GM19099 (cell line): ENCODE measurements around the gene AKT2.

Experiments
- POLR2A ChIP-seq: IDR thresholded peaks from 3 replicates; pipeline ENCODE4 v1.6.1; 2011; ENCODE audit warnings: low read depth; ENCODE audit not compliant: insufficient read length; ENCODE audit errors: extremely low read depth

The AKT2 gene

DNA sequence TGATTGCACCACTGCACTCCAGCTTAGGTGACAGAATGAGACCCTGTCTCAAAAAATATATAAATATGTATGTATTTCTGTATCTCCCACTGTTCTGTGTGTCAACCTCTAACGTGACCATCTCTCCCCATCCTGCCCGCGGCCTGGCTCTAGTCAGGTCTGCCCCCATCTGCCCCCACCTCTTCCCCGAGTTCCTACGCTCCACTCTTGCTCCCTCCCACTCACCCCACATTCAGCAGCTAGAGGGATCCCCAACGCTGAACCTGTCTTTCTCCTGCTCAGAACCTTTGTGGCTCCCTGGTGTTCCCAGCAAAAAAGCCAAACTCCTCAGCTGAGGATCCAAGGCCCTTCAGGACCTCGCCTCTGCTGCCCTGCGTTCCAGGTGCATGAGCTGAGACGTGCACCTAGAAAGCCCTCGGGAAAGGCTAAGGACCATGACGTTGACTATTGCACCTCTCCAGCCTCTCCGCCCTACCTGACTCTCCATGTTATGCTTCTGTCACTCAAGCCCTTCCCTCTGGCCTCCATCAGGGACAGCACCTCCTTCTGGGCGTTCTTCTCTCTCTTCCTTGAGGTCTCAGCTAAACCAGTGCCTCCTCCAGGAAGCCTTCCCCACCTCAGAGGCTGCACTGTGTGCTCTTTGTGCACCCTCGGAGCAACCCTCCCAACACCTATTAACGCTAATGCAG lies 18.1 kb downstream of the AKT2 start:
- TF ChIP-seq POLR2A = no peak

DNA sequence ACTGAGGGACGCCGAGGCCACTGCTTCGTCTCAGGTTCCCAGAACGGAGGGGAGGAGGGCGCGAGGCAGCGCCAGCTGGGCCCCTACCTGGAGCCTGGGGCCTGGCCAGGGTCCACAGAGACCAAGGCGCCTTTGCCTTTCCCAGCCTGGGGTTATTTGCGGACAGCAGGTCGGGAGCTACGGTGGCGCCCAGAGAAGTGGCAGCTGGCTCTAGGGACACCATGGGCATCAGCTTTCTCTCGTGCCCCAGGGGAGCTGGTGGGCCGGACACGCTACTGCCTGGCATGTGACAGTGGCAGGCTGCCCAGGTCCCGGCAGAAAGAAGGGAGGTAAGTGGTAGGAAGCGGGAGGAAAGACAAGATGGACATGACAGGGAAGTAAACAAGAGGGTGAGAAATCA lies 19.0 kb downstream of the AKT2 start:
- TF ChIP-seq POLR2A = no peak

DNA sequence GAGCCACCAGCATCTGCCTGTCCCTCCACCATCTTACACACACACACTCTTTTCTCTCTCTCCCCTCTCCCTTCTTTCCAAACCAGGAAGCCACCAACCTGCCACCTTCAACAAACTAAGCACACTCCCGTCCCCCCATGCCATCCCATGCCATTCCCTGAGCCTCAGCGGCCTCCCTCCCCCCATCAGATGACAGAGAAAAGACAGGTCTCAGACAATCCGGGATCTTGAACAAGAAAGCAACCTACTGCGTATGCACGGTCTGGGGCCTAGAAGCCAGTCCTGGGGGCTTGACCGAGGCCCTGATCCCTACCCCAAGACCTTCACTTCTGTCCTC lies 19.4 kb downstream of the AKT2 start:
- no peak for TF ChIP-seq POLR2A

DNA sequence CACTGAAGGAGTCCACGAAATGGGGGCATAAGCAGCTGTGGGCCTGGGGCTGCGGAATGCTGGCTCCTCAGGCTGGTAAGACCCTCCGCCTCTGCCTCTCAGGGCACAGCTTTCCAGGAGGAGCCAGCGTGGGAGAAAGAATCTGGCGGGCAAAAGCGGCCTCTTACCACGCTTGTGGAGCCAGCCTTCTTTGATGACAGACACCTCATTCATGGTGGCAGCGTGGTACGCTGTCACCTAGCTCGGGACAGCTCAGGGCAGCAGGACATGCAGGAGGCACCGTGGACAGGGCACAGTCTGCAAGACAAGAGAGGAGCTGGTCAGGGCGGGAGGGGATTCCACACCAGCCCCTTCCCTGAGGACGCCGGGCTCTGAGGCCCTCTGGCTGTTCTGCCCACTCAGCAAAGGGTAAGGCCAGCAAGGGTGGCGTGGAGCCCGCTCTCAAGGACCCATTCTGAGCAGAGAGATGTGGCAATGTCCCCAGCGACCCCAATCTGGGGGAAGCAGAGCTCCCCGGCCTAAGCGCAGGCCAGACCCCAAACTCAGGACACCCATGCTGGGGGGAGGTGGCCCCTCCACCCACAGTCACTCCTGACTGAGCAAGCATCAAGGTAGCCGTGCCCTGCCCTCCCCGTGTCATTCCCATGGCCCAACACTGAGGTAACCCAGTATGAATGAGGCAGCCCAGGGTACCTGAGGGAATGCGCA lies 19.9 kb downstream of the AKT2 start:
- no peak for TF ChIP-seq POLR2A

DNA sequence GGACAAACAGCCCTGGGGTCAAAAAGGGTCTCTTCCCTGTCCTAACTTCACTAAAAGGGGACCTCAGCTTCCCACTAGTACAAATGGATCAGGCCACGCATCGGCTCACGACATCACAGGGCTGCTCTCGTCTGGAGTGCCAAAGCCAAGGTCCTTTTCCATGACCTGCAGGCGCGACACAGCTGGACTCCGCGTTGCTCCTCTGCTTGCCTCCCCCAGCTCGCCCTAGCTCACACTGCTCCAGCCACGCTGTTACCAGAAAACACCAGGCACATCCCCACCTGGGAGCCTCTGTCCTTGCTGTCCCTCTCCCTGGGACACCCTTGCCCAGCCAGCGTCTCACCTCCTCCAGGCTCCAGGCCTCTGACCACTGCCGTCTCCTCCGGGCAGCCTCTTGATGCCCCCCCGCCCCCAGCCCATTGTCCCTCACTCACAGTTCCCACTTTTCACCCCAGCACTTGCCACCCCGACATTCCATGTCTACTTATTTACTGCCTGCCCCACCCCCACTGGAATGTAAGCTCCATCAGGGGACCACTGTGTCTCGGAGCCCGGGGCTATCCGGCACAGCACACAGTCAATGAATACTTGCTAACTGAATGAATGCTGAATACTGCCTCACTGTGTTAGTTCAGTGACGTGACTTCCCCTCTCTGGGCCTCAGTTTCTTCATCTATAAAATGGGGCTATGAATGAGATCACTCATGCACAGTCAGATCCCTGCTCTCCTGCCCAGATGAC lies 20.7 kb downstream of the AKT2 start:
- TF ChIP-seq POLR2A = no peak

DNA sequence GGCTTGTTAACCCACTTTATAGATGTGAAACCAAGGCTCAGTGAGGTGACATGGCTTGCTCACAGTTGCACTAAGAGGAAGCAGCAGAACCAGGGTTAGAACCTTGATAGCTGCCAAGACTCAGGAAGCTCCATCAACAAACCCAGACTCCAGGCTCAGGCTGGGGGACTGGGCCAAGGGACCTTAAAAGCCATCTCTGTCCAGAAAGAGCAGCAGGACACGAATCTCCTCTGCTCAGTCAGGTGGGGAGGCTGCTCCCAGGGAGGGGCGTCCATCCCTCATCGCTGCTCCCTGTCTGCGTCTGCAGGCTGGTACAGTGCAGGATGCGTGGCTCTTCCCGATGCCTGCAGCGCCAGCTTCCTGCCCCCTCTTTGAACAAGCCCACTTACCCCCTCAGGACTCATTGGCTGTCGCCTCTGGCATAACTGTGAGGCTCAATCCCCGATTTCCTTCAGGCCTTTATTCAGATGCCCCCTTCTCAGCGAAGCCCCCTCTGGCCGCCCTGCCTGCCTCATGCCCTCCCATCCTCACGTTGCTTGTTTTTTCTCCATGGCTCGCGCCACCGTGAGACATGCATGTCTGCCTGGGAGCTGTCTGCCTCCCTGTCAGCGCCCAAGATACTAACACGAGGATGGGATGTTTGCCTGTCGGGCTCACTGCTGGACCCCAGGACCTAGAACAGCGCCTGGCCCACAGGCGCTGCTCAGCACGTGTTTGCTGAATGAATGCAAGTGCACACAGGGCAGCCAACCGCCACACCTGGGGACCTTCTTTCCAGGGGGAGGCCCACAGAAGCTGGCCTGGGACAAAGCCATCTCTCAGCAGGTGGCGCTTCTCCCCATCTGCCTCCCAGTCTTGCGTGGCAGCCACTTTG lies 21.5 kb downstream of the AKT2 start:
- no peak for TF ChIP-seq POLR2A

DNA sequence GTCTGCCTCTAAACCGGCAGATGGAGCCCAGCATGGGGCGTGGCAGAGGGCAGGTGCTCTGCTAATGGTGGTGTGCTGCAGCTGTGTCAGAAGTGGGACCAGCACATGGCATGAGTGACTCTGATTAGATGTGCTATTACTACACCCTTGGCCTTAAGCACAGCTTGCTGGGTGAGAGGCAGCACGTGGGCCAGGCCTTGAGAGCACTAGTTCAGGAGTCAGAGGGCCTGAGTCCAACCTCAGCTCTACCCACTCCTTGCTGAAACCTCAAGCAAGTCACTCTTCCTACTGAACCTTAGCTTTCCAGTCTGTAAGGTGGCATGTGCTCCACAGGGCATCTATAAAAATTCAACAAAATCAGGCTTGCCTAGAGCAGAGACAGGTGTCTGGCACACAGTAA lies 22.7 kb downstream of the AKT2 start:
- TF ChIP-seq POLR2A = no peak

DNA sequence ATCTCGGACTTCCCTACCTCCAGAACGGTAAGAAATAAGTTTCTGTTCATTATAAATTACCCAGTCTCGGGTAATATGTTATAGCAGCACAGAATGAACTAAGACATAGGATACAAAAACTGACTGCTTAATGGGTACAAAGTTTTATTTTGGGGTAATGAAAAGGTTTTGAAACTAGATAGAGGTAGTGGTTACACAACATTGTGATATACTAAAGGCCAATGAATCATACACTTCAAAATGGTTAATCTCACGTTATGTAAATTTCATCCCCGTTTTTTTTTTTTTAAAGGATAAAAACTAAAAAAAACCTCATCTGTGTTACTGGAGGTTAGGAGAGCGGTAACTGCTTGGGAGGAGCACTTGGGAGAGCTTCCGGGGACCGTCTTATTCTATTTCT lies 23.5 kb downstream of the AKT2 start:
- no peak for TF ChIP-seq POLR2A

DNA sequence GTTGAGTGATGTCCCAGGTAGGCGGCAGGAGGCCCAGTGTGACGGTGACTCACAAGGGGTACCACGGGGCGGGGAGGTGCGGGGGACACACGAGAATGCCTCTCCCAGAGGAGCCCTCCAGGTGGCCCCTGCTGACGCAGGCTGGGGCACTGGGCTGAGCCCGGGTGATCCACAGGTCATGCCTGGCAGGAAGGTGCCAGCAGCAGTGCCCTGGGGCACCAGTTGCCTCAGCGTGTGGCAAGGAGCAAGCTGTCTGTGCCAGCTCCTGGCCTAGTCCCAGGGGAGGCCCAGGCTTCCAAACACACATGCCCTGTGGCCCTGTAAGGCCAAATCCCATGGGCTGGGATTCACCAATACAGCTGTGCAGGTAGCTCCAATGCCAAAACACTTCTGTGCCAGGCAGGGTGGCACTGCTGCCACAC lies 28.0 kb downstream of the AKT2 start:
- no peak for TF ChIP-seq POLR2A

DNA sequence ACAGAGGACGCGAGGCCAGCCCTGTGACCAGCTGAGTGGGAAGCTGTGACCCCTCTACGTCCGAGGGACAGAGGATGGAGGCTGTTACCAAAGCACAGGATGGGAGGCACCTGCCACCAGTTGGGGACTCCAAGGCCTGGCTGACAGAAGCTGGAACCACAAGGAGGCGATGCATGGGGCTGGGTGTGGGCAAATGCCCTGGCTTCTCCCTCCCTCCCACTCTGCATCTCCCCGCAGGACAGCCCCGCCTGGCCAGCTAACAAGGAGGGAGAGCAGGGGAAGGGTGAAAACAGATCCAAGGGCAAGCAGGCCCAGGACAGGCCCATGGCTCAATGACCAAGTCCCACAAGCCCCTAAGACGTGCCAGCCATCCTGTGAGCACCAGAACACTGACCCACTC lies 28.6 kb downstream of the AKT2 start:
- TF ChIP-seq POLR2A = no peak

DNA sequence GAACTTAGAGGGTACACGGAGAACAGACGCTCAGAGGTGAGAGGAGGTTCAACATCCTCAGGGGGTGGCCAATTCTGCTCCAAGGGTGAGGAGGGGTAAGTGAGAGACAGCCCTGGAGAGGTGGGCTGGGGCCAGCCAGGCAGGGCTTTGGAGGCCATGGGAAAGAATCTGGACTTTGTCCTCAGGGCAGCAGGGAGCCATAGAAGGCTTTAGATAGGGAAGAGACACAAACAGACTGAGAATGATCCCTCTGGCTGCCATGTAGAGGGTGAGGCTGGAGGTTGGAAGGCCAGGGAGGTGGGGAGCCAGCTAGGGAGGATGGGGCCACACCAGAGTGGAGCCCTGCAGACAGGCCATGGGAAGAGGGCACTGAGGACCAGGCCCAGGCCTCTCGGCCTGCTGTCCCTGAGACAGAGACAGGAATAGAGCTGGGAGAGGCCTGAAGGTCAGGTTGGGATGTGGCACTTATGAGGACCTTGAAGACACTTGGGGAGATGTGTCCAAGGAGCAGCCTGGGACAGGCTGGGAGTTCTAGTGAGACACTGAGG lies 29.5 kb downstream of the AKT2 start:
- TF ChIP-seq POLR2A = no peak

DNA sequence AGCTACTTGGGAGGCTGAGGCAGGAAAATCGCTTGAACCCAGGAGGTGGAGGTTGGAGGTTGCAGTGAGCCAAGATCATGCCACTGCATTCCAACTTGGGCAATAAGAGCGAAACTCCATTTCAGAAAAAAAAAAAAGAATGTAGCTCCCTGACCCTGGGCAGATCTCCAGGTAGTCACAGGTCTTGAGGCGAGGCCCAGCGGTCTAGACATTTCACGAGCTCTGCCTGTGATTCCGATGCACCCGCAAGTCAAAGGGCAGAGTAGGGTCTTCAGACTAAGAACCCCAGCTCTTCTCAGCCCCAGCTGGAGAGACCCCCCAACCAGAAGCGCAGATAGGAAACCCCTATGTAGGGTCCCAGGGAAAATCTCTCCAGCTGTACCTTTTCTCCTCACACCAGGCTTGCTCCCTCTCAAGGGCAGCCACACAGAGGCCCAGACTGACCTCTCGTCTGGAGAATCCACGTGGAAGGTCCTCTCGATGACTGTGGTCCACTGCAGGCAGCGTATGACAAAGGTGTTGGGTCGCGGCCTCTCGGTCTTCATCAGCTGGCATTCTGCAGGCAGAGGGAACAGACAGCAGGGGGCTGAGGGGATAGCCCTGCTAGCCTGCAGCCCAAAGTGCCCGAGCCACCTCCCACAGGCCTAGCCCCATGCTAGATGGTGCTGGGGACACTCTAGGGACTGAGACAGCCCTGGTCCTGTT lies 30.3 kb downstream of the AKT2 start:
- no peak for TF ChIP-seq POLR2A

DNA sequence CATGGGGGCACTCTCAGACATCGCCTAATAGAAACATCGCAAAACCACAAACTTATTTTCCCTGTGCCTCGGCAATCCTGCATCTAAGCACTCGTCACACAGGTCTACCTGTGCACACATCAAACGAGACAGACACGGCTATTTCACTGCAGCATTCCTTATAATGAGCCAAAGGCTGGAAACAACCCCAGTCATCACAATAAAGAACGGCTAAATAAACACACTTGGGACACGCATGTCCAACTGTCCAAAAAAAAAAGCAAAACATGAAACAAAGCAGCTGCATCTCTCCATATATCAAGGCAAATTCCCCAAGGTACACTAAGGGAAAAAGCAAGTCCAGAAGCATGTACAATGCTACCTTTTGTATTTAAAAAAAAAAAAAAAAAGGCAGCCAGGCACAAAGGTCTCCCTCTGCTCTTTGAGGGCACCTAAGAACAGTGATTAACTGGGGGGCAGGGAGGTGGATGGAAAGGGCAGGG lies 31.5 kb downstream of the AKT2 start:
- no peak for TF ChIP-seq POLR2A

DNA sequence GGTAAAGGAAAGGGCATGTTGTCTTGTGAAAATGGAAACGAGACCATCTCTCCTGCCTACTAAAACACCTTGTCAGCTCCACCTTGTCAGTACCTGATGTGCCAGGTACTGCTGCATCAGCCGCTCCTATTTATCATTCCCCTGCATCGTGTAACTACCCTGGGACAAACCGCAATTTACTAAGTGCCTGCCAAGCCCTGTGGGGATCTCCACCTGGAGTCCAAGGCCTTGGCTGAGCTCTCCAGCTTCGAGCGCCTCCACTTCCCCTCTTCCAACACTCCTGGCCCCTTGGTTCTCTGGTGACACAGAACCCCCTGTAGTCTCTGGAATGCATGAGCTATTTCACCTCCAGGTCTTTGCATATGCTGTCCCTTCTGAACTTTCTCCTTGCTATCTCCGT lies 32.8 kb downstream of the AKT2 start:
- TF ChIP-seq POLR2A = no peak
